Measurements from ENCODE around the gene IL6R.

Gene IL6R

GRCh38 chr1:154436433-154436832 is 31.3 kb downstream of the IL6R start:
- DNase-seq (ENCODE audit: extremely low read depth, low read depth) = no peak
- TF ChIP-seq CTCF (IDR thresholded peaks at IDR 0.05; ENCODE audit: low read depth, low read length) = no peak

- no peak for TF ChIP-seq CTCF (IDR thresholded peaks at IDR 0.05; ENCODE audit: low read depth, low read length)
- no peak for DNase-seq (ENCODE audit: extremely low read depth, low read depth)
Measured at GRCh38 chr1:154440036-154440804, 35.1 kb downstream of the IL6R start.

- no peak for DNase-seq (ENCODE audit: extremely low read depth, low read depth)
- TF ChIP-seq CTCF (IDR thresholded peaks at IDR 0.05; ENCODE audit: low read depth, low read length) = no peak
Measured at GRCh38 chr1:154441241-154441888, 36.2 kb downstream of the IL6R start.

- DNase-seq (ENCODE audit: extremely low read depth, low read depth) = no peak
- no peak; the same call in 1 of the 2 replicates for TF ChIP-seq CTCF (IDR thresholded peaks at IDR 0.05; ENCODE audit: low read depth, low read length)
Measured at GRCh38 chr1:154442006-154442740, 37.0 kb downstream of the IL6R start.

GRCh38 chr1:154443274-154444013 is 38.3 kb downstream of the IL6R start:
- TF ChIP-seq CTCF (IDR thresholded peaks at IDR 0.05; ENCODE audit: low read depth, low read length) = no peak

GRCh38 chr1:154445040-154445472 is 39.9 kb downstream of the IL6R start:
- no peak for TF ChIP-seq CTCF (IDR thresholded peaks at IDR 0.05; ENCODE audit: low read depth, low read length)
- no peak for DNase-seq (ENCODE audit: extremely low read depth, low read depth)

More at GRCh38 chr1:154443274-154444013, 38.3 kb downstream of the IL6R start:
- no peak for DNase-seq (ENCODE audit: extremely low read depth, low read depth)

All from AG09319 (cell line).